NCI-H2196 (cell line): Measurements from ENCODE around the gene MYMK.

Experiments used
- DNase-seq: peaks from one replicate; lab custom pipeline; 2025; ENCODE audit not compliant: unreplicated experiment; lab: John Stamatoyannopoulos, UW

The MYMK gene

GRCh38 chr9:133519693-133520092 is 5.1 kb downstream of the MYMK start:
- DNase-seq, result no peak

- DNase-seq, result no peak
Observed at GRCh38 chr9:133518706-133519449, 5.9 kb downstream of the MYMK start.

DNA sequence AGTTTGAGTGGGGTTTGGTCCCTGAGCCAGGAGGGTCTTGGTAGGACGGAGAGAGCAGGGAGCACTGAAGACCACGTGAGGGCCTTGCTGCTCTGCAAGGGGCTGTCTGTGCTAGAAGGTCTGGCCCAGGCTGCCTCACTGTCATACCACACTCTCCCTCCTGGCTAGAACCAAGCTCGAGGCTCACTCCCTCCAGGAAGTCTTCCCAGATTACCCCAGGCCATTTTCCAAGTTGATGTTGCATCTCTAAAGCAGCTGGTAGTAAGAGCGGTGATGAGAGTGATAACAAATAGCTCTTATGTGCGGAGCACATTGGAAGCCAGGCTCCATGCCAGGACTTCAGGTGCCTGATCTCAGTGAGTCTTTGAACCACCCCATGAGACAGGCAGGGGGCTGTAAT is 6.6 kb downstream of the MYMK start:
- DNase-seq, result peak; percentile 29

DNA sequence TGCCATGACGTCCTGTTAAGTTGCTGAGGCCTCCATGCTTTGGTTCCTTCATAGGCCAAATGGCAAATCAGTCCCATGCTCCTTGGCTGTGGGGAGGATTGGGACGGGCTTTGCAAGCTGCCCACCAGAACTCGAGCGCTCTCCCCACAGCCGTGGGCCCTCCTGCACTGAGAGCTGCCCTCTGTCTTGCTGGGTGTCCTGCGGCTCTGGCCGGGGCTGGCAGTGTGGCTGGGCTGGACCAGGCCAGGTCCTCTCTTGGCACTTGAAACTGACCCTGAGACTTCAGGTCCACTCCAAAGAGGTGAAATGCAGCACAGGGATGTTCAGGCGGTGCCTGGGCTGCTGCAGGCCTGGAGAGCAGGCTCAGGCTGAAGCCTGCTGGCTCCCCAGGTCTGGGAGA is 7.0 kb downstream of the MYMK start:
- no peak for DNase-seq

- no peak for DNase-seq
Observed at GRCh38 chr9:133516961-133517350, 7.8 kb downstream of the MYMK start.

GRCh38 chr9:133516256-133516960 is 8.4 kb downstream of the MYMK start:
- DNase-seq, result no peak

GRCh38 chr9:133515615-133516255 is 9.0 kb downstream of the MYMK start:
- DNase-seq, result no peak

- no peak for DNase-seq
Observed at GRCh38 chr9:133515240-133515610, 9.5 kb downstream of the MYMK start.

DNA sequence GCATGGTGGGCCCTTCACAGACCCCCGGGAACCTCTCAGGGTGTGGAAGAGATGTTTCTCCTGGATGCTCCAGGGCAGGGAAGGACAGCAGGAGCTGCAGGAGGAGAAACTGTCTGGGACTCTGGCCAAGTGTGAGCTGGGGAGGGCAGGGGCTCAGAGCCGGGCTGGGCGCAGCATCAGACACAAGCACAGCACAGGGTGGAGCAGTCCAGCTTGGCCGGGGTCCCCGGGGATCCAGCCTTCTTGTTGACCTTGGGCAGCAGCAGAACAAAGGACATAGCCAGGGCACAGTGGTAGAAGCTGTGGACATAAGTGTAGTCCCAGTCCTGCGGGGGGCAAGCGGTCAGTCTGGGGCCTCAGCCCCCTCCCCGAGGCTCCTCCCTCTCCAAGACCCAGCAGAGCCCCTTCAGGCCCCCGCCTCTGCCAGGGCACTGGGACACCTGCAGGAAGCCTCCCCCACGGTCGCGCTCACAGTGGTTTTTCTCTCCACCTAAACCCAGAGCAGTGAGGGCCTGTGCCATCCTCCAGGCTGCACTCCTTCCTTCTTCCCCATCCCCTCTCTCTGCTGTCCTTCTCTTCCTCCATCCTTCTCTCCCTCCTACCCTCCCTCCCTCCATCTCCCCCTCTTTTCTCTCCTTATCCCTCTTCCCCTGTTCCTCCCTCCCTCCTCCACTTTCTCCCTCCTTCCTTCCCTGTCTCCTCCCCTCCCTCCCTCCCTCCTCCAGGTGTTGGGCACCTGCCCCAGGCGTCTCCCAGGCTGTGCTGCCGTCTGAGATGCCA is 10.1 kb downstream of the MYMK start:
- peak; percentile 64 for DNase-seq

- peak; percentile 49 for DNase-seq
Observed at GRCh38 chr9:133513214-133514100, 11.3 kb downstream of the MYMK start.

- DNase-seq, result no peak
Observed at GRCh38 chr9:133512253-133513213, 12.2 kb downstream of the MYMK start.

DNA sequence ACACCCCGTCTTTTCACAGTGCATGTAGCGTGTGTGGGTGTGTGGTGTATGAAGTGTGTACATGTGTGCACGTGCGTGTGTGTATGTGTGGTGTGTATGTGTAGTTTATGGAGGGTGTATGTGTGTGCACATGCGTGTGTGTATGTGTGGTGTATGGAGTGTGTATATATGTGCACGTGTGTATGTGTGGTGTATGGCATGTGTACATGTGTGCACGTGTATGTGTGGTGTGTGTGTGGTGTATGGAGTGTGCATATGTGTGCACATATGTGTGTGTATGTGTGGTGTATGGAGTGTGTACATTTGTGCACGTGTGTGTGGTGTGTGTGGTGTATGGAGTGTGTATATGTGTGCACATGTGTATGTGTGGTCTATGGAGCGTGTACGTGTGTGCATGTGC is 13.2 kb downstream of the MYMK start:
- DNase-seq, result no peak

DNA sequence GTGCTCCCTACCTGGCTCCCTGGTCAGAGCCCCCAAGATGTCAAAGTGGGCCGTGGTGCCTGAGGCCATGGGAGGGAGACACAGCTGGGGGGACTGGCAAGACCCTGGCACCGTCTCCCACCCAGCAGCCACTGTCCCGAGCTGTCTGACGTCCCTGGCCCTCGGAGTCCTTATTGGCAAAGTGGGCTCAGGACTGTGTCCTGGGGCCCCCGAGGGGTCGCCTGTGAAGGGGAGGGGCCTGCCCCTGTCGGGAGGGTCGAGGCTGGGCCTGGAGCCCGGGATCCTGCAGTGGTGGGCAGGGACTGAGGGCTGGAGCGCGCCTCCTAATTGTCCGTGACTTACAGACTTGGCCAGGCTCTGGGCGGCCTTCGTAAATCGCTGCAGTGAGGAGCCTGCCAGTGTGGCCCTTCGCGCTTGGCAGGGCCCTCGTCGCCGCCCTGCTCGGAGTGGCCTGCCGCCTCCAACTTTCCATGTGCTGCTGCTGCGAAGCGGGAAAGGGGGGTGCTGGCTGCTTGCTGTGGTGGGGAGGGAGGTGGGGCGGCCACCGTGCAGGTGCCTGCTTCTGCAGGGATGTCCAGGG is 13.7 kb downstream of the MYMK start:
- DNase-seq, result no peak

DNA sequence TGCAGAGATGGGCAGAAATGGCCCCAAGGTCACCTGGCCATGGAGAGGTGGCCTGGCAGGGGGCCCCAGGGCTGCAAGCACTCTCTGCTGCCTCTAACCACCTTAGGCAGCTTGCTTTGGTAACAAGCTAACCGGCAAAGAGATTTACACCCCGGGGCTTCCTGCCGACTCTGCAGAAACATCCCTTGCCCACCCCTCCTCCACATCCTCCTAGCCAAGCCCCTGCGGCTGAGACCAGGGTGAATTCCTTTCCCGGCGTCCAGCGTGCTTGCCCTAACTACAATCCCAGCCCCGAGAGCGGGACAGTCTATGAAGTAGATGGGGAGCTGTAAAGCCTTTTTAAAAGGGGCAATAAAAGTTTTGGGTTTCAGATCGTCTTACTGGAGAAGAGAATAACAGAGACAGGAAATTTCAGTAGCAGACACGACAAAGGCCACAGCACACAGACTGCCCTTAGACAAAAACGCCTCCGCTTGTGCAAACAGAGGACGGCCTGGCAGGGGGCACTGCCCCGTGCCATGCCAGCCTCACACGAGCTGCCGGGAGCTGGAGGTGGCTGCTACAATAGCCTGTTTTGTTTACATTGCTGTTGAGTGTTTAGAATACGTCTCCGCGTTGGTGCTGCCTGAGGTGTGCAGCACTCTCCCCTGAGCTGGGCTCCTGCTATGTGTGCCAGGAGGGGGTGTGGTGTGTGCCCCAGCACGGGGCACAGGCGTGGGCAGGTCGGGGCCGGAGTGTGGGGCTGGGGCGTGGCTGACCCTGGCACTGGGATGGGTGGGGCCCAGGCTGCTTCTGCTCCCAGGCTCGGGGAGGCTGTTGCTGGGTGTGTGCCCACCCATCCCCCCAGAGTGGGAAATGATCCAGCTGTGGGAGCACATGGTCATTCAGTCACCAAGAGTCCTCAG is 15.3 kb downstream of the MYMK start:
- DNase-seq, result peak; percentile 92

DNA sequence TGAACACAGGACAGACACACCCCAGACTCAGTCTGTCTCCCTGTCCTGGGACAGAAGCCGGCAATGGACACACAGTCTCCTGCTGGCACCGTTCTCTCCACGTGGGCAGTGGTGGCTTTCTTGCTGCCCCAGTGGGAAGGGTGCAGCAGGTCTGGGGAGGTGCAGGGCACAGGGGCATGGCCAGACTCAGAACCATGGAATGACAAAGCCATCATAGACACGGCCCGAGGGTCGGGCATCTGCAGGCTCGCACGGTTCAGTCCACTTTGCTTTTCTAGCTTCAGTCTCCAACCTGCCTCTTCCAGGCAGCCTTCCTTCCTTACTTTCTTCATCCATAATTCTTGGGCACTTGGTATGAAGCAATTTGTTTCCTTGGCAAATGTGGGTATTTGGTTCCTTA is 16.7 kb downstream of the MYMK start:
- no peak for DNase-seq

- no peak for DNase-seq
Observed at GRCh38 chr9:133507246-133507965, 17.4 kb downstream of the MYMK start.

DNA sequence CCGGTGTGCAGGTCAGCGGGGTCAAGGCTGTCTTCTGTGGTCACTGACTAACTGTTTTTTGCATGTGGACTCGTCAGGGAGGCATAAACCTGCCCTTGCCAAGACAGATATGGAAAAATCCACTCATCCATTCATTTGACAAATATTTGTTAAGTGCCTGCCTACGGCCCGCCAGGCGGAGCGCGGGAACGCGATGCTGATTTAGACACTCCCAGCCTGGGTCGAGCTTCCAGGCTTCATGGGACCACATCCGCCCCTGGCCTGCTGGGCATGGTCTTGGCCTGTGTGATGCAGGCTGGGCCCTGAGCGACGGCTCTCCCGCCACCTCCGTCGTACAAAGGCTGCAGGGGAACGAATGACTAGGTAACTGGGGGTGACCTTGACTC is 18.1 kb downstream of the MYMK start:
- DNase-seq, result peak; percentile 35
